DMS153 treated with DMSO at 0.1 percent for 48 hours (cell line): Measurements from ENCODE around the gene DENND1B.

ENCODE experiments used
- DNase-seq: peaks from one replicate; lab custom pipeline; 2025; ENCODE audit not compliant: unreplicated experiment; lab: John Stamatoyannopoulos, UW

Gene DENND1B

DNA sequence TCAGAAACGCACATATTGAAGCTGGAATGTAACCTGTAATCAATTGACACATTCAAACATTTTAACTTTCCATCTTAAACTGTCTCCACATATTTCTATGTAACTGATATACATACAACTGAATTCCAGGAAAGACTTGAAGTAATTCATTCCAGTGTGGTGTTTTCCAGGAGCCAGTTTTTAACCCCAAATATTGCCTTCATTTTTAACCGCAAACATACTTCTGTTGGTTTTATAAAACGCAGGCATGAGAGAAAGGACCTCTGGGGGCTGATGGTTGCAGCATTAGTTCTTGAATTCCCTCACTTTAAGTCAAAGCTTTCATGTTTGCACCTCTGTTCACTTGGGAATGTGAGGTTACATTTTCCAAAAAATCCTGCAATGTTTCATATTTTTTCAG lies 303.1 kb downstream of the DENND1B start:
- no peak for DNase-seq

DNA sequence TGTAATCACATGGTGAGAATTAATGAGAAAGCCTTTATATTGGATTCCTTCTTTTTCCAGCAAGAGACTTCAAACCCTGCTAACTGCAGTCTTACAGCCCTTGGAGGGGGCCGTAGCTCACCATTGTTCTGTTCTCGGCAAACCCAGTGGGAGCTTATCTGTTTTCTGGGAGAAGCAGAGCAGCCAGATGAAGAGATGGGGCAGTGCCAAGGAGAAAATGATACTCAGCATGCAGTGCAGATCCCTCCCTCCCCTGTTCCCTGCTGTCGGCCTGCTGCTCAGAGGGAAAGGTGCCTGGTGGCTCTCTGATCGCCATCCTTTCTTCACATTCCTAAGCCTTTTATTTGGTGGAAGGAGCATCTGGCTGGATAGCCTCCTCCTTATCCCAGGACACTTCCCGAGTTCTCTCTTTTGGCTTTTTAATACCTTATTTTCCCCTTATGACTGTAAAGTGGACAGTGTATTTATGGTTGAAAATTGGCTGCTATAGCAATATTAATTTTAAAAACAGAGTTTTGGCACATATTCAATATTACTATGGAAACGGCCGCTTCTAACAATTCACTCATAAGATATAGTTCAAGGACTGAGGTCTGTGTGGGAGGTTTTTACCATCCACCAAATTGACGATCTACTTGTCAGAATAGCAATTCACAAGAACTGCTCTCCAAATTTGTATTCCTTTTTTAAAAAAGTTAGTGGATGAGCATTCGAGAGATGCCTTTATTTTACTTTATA lies 303.9 kb downstream of the DENND1B start:
- no peak for DNase-seq

DNA sequence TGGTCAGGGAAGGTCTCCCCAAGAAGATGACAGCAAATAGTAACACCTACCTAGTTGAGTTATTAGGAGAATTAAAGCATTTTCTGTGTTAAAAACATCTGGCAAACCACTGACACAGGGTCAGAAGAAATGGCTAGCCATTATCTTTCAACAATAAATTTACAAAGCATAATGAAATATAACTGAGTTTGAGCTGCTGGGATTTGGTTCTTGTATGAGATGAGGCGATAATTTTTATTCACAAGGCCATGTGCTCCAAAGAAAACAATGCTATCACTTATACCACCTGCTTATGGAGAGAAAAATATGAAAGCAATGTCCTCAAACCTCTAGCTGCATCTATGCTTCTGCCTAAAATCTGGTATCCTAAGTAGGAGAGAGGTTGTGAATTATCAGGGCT lies 304.9 kb downstream of the DENND1B start:
- DNase-seq: no peak

DNA sequence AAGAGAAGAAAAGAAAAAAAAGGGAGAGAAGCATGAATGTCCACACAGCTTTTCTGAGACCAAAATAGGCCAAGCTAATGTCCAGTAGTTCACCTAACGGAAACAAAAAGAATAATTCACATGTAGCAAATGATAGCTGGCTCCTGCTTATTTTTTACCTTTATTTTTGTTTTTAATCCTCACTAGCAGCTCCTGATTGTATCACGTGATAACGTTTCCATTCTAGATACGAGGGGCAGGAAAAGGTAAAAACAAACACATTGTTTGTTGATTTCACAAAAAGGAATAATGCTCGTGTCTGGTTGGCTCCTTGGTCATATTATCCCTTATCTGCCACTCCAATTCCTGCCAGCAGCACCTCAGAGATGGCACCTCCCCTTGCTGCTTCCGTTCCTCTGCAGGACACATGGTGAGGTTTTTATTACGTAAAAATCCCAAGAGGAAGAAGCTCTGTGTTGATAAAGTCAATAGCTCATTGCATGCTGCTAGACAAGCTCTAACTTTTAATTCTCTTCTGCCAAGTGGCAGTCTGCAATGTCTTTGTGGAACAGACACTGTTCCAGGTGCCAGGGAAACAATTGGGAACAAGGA lies 305.6 kb downstream of the DENND1B start:
- DNase-seq: peak; percentile 70

DNA sequence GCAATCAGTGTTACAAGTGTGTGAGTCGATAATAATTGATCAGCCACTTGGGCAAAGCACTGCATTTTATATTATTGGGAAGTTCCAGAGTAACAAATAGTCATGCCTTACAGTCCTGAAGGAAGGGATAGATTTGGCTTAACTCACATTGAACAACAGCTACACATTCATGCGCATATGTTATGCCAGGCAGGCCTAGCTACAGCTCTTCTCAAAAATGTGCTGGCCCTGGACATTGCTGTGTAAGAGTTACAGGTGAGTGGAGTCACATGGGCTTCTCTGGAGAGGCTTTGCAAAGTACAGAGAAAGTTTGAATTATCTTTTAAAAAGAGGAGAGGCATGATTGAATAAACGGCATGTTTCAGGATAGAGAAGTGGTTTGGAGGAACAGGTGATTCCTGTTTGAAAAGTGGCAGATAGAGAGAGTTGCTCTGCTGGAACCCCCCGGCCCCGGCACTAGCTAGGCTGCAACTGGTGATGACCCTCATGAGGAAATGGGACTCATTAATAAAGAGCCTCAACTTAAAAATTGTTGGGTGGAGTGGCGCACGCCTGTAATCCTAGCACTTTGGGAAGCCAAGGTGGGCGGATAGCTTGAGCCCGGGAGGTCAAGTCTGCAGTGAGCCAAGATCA lies 306.6 kb downstream of the DENND1B start:
- DNase-seq: no peak

DNA sequence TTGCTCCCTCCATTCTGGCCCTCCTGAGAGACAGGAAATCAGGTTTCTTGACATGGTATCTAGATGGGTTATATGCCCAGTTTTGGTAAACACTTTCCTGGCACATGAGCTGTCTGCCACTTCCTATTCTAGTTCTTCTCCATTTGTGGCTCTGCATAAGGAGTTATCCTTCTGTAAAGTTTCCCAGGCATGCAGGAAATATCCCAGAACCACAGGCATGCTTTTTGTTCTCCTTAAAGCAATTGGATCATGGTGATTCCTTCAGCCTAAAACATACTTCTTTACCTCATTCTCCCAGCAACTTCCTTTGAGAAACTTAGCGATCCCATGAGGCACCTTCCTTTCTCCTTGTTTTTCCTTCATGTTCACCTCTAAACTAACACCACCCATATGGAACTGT lies 307.4 kb downstream of the DENND1B start:
- DNase-seq: no peak

DNA sequence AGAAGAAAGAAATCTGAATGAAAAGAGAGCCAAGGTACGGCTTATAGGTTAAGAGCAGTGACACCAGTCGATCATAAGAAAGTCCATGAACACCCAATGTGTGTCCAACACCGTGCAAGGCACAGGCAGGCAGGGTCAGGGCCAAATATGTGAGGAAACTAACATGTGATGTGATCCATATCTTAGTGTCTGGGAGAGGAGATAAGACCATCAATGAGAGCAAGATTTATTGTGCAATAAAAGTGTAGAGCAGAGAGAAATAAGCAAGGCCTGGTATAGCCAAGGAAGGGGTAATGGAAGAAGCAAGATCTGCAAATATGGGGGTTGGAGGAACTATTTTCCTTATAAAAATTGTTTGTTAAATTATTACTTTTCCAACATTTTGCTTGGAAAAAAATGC lies 308.5 kb downstream of the DENND1B start:
- no peak for DNase-seq

DNA sequence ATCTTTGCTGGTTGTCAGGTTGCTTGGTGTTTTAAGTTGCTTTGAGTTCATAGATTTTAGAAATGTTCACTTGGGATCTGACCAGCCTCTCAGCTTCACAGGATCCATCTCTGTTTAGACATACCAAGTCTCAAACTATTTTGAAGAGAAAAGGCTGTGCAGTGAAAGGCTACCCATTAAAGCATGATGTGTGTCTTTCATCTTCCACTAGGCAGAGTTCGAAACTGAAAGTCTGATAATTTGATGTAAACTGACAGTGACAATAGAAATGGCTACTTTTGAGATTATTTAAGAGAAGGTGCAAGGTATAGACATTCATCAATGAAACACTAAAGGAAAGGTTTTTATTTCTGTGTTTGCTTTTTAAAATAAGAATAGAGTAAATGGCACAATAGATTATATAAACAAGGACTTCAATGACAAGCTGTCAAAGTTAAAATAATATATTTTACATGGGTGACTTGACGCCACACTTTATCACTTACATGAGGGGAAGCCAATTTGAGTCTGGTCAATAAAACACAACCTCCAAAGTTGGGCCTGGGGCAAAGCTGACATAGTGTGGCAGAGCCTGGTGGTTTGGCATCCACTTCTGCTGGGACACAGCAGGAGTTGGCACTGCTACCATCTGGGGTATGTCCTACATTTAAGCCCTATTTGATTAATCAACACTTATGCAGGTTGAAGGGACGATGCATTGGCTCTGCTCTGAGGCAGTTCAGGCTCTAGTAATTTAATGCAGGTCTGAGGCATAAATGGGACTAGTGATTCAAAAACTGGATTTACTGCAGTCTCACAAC lies 309.6 kb downstream of the DENND1B start:
- no peak for DNase-seq

DNA sequence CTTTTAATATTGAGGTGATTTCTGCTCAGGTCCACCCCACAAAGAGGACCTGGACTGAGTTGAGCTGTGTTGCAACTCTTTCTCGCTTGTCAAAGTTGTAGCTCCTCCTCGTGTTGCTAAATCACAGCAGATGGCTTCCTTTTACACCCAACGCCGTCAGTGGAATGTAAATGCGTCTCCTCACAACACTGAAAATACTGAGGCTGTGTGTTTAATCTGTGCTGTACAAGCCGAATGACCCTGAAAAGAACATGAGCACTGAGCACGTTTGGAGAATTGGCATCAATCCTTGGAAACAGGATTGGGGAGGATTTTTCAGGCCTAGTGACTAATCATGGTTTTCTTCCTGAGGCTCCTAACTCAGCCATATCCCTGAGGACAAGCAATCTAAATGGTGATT lies 311.2 kb downstream of the DENND1B start:
- peak; percentile 29 for DNase-seq

DNA sequence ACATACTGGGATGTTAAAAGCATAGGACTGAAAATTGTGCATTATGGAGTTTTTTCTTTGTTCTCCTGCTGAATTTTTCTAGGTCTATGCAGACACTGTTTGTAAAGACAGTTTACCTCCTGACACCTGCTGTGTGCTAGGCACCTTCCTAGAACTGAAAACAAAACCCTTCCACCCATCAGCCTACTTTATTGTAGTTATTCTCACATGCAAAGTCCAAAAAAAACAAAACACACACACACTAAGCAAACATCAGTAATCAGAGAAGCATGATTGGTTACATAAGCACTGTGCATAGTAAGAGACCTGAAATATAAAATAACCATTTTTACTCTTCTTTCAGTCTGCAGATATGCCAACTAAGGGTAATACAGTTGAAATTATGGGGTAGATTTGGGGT lies 312.1 kb downstream of the DENND1B start:
- DNase-seq: peak; percentile 34

DNA sequence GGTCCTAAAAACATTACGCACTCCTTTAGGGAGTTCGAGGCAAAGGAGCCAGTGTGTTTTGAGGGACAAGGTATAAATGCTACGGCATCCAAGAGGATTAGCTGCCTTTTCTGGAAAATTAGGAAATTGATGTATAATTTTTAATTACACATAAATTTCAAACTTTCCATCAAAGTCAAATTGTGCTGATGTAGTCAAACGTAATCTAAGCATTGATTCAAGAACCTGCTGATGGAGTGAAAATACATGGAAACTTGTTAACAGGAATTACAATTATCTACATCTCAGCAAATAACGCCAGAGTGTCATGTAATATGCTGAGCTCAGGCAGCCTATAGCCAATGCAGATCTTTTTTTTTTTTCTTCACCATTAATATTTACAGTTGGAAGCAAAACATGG lies 312.7 kb downstream of the DENND1B start:
- no peak for DNase-seq
